GM18508 (cell line): Measurements from ENCODE around the gene VTI1A.

Source experiments
- ATAC-seq: cut with Tn5 transposase; IDR thresholded peaks from one replicate; pipeline ENCODE4 v1.9.1; 2021; ENCODE audit warnings: moderate number of reproducible peaks; ENCODE audit not compliant: insufficient read depth, unreplicated experiment

VTI1A gene

DNA sequence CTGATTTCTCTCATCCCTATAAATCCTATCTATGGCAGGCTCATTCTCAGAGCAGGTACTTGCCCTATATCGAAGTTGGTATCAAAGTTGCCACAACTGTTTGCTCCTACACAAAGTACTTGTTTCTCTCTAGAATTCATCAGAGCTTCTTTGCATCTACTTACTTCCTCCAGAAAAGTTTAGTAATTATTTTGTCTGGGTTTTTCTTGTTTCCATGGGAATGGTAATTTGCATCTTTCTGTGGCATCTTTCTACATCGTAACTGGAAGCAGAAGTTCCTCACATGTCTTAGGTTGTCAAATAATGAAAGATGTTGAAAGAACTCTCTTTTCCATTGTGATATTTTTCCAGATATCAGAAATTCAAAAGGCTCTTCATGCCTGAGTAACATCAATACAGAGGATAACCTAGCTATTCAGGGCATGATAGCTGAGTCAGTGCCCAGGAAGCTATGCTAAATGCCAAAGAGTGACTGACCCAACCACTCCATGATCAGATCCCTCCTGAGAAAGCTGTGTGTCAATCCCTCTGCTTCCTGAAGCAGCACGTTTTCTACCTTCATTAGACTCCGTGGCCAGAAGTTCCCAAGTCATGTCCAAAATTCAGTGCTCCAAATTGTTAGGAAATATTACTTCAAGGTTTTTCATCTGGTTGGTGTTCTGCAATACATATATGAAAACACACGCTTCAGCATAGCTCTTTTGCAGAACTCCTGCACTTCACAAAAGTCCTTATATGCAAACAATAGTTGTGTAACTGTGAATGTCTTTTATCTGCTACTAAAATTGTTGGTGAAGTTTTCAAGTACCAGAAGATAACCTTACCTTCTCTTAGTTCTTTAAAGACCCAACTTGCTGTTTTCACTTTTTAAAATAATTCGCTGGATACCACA is 216.5 kb downstream of the VTI1A start:
- no peak for ATAC-seq

DNA sequence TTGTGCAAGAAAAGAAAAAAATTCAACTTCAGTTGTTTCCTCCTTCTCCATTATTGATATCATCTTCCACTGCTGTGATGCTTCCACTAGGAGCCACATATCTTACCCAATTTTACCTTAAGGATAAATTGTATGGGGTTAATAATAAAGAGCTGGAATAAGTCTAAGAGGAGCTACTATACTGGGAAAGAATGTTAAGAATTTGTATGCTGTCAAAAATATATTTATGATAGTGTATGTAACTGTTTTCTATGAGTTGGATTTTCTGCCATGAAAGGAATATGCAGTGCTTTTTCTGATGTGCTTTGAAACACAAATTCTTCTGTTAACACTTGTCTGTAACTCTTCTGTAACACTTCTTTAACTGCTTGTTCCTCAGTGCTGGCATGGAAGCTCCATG is 219.1 kb downstream of the VTI1A start:
- ATAC-seq: no peak

DNA sequence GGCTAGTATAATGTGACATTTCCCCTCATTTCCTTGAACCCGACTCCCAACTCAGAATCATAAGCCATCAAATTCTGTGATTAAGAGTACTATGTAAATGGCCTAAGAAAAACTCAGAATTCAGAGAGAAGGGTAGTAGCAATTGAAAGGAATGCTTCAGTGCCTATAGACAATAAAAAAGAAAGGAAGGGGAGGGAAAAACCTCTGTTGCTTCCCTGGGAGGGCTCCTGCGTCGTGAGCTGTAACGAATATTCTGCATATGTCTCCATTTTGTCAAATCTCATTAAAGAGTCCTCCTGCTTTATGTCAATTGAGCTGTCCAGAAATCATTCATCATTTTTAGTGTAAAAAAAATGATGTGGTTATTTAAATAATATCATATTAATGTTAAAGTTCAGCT is 223.0 kb downstream of the VTI1A start:
- ATAC-seq: no peak

DNA sequence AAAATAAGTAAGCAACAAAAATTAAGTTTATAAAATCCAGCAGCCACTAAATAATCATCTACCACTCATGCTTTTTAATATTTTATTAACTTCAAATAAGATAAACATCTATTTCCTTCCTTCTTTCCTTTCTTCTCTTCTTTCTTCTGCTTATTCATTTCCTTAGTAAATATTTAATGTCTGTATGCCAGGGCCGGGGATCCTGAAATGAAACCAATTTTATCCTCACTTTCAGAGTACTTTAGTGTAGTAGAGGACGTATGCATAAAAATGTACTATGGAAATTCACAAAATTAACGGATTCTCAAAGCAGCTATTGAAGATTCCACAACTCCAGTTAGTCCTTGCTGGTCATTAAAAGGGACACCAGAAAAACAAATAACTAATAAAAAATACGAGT is 224.7 kb downstream of the VTI1A start:
- no peak for ATAC-seq

DNA sequence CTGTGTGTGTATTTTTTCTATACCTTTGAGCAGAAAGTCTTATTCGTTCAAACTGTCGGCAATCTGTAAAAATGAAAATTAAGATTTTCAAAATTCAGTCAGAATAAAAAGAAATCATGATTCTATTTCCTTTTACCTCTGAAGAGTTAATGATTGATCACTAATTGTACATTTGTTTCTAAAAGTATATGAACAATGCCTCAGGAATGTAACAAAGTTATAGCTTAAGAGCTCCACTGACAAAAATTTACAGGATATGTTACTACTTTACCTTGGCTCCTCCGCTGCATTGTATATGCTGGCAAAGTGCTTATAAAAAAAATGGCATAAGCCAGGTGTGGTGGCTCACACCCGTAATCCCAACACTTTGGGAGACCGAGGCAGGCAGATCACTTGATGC is 225.7 kb downstream of the VTI1A start:
- ATAC-seq: no peak

DNA sequence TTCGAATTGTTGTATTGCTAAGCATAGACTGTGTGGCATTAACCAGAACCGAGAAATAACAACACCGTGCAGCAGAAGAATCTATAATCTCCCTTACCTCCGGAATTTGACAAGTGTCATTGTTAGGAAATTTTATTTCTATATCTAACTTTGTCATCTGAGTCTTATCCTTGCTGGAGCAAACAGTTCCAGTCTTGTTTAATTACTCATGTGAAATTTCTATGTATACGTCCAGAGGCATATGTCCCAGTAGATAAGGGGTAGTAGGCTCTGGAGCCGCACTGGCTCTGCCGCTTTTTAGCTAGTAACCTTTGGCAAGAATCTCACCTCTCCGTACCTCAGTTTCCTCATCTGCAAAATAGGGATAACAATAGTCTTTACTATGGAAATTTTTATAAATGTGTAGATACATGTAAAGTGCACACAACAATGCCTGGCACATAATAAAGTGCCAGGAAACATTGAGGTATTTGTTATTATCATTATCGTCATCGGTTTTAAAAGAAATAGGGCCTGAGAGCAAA is 228.6 kb downstream of the VTI1A start:
- ATAC-seq: no peak

DNA sequence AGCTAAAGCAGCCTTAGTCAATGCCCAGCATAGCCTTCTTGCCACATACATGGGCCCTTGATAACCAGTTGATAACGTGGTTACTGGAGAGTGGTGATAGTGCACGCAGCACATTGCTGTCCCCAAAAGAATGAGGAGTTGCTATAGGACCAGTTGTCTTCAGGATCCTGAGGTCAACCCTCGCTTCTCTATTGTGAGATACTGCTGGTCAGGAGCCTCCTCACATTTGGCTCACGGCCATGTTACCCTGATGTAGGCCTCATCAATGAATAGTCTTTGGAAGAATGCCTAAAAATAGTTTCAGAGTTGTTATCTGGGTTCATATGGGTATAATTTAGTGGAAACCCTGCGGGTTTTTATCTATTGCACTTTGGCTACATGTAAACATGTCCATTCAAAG is 230.7 kb downstream of the VTI1A start:
- ATAC-seq: no peak

DNA sequence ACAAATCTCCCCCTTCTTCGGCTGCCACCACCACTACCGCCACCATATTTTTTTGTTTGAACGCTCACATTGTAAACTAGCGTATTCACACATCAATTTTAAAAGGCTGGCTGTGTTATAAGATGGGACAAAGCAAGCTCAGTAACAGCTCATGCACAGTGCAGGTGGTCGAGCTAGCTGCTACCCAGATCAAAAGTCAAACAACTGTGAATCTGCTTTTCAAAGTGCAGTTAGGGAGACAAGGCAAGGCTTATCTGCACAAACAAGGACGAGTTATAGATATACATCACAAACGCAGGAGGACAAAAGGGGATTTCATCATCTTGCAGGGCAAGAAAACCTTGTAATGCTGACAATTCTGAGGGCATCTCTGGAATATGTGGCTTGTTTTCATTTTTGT is 231.6 kb downstream of the VTI1A start:
- ATAC-seq: no peak

DNA sequence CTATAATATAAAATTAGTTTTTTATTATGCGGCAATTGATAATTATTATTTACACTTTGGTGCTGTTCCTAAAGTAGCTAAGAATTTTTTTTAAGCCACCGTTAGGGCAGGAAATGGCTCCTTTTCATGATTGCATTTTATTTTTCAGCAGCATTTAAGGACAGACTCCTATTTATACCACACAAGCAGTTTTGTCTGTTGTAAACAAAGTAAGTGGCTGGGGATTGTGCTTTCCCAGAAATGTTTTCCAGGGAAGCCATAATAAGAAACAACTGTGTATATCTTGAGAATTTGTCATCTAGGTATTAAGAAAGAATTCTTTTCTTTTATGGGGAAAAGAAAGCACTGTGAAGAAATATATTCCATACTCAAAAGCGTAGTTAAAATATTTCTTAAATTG is 232.0 kb downstream of the VTI1A start:
- no peak for ATAC-seq

DNA sequence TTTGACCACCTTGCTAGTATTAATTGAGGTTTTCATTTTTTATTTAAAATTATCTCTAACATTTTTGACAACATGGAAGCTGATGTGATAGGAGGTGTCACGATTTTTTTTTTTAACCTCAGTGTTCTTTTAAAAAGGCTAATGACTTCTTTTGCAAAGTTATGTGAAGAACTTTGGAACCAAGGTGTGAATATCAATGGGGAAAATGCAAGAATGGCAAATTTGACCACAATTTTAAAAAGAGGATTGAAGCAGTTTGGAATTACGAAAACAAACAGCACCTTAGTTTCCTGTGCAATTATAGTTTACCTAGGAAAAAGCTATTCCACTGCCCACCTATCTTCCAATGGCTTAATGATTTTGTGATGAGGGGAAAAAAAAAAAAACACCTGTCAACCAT is 232.4 kb downstream of the VTI1A start:
- ATAC-seq: no peak

DNA sequence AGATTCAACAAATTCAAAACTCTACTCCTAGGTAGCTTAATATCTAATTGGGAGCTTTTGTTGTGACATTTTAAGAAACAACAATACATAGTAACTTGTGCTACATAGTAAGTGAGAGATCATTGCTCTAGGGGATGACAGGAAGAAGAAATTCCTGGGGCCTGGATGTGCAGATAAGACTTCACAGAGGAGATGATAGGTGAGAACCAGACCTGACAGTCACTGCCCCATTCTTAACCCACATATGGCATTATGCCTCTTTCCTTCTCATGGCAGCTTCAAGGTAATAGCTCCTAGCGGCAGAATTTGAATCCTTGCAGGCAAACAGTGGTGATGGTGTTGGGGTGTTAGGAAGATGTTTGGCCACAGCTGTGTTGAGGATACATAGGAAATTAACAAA is 233.6 kb downstream of the VTI1A start:
- ATAC-seq: no peak

DNA sequence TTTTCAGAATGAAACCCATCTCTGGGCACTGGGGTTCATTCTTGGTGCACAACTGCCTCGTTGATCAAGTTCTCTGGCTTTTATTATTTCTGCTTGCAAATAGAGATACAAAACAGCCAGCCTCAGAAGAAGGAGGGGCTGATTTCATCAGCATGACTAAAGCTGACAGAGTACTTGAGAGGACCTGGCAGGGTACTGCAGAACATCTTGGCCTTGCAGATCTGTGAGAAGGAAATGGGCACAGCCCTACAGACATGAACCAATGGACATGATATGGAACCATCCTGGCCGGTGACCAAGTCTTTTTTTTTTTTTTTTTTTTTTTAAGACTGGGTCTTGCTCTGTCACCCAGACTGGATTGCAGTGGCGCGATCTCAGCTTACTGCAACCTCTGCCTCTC is 240.6 kb downstream of the VTI1A start:
- ATAC-seq: no peak

DNA sequence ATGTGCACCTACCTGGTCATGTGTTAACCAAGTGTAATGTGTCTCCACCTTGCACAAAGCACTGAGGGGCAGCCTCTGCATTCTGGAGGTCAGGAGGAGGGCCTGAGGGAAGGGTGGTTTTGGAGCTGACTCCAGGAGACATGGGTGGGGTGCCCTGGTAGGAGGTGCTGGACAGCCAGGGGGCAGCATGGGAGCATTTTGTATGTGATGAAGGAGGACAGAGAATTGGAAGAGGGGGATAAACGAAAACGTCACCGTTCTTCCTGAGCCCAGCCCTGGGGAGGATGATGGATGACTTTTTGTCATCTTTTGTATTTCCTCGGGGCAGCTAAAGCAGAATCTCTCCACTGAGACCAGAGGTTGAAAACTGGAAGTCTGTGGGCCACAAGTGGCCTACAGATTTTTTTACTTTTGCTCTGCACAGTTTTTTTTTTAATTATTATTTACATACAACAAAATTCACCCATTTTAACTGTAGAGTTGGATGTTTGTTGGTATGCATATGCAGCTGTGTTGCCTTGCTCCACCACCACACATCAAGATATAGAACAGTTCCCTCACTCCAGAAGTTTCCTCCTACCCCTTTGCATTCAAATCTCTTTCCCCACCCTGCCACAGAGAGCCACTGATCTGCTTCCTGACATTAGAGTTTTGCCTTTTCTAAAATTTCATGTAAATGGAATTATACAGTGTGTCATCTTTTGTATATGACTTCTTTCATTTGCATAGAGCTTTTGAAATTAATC is 242.5 kb downstream of the VTI1A start:
- no peak for ATAC-seq

DNA sequence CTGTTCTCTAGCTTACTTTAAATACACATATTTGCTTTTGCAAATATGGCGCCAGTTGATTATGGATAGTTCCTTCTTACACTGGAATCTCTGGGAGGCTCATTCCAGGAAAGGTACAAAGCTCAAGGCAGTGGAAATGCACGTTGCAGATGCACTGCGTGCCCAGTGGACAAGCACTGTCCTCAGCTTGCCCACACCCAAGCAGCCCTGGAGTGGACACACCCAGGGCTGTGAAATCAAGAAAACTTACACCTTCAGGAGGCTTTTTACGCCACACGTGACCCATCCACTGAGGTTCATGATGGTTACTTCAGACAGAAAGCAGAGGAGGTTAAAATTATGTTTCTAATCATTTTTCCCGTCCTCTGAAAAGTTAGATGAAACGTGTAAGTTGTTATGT is 248.5 kb downstream of the VTI1A start:
- no peak for ATAC-seq

DNA sequence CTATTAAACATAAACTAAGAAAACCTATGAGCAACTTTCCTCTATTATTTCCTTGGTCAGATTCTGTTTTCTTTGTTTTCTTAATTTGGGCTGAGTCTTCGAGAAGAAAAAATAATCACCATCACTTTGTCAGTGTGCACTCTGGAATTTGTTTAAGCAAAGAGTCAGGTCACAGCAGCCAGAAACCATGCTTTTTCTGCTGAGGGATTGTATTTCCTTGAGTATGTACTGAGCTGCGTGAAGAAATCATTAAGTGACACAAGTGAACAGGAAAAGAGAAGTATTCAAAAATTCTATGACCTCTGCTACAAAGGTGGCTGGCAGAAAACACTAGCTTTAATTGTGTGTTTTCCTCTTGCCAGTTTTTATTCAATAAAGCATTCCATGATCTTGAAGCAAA is 249.6 kb downstream of the VTI1A start:
- ATAC-seq: no peak

DNA sequence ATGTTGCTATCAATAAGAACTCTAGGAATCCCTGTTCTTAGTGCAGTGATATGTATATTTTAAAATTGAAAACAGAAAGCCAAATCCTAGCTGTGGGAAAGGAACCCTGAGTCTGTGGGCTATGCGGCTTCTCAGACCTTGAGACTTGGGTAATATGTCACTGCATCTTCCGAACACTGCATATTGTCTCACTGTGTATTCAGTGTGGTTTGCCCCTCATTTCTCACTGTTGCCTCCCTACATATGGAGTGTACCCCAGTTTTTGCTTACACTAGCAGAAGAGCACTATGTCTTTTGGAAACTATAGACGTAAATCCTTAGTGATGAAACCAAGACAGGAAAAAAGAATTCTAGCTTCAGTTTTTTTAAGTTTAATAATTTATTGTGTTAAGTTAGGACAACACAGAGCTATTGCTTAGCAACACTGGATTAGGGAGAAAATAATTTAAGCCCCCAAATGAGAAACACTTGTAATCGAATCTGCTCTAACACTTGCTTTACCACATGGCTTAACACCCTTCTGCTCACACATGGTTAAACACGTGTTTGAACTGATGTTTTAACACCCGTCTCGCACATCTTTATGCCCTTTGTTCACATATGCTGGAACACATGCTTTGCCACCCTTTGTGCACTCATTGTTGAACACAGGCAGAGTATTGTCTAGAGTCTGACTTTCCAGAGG is 251.3 kb downstream of the VTI1A start:
- ATAC-seq: no peak

DNA sequence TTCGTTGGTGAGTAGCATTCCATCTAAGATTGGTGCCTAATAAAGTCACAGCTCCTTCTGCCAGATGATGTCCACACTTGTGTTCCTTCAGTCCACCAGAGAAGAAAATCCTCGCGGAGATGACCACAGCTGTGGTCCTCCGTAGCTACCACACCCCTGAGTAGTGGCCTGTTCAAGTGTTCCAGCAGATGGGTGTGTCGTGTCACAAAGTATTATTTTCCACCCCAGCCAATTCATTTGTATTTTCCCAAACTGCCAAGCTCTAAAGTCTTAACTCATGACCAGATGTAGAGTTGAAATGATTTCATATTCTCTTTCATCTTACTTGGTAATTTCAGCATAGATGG is 251.8 kb downstream of the VTI1A start:
- ATAC-seq: no peak

DNA sequence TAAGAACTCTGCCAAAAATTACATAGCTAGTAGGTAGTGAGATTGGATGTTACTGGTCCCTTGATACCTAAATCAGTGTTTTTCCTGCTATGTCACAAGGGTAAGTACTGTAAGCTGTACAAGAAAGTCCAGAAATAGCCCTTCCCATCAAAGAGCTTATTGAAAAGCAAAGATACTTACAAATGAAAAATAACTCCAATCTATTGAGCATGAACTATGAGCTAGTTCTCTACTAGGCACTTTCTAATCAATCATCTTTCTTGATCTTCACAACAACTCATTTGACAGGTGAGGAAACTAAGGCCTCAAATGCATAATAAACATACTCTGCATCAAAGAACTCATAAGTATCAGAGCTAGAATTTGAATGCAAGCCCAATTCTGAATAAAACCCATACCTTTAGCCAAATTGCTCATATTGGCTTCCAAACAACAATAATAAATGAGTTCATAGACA is 253.2 kb downstream of the VTI1A start:
- no peak for ATAC-seq

DNA sequence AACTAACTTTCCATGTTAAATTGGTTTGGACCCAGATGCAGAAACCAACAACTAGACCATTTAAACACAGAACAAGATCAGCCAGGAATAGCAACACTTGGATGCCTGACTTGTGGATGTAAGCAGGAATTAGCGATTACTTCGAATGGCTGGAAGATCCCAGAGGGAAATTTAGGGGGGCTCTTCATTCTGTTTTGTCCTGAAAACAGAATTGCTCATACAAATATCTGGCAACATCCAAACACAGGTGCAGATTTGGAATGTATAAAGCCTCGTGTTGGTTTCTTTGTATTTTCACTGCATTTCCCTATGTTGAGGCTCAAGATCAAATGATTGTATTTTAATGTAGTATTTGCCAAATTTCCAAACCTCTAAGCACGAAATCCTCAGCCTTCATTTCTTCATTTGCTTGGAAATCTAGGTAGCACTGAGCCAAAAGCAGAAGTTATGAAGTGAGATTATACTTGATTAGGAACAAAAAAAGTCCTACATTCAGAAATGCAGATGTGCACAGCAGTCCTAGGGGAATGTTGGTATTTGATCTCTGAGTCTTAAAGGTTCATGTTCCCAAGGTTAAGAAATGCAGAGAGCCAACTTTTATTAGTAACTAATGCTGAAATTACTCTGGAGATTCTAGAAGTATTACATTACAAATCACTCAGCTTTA is 254.3 kb downstream of the VTI1A start:
- ATAC-seq: no peak

DNA sequence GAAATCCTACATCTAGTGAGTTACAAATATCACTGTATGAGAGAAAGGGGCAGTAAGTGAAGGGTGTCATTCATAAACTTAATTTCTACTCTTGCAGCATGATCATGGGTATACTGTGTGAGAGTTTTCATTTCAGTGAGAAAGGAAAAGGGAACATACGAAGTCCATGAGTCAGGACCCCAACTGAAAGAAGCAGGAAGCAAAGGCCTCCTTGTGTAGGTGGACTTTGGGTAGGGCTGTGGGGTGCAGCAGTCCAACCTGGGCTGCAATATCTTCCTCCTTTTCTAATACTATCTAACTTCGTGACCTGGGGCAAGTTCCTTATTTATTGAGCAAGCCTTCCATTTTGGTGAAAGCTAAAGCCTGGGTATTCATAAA is 254.9 kb downstream of the VTI1A start:
- ATAC-seq: no peak

DNA sequence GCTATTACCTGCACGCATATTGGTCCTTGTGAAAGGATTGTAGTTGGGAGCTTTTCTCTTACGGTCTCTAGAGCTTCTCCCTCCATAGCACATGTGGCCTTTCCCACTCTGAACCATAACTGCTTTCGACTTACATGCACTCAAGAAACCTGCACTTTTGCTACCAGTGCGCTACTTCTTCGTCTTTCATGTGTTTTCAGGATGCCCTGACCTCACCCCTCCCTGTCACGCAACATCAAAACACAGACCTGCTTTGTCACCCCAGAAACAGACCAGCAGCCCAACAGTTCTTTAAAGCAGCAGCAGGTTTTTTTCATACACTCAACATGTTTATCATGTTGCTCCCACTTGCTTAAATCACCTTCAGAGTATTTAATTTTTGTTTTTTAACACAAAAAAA is 259.6 kb downstream of the VTI1A start:
- no peak for ATAC-seq
